AG04450 (cell line): Measurements from ENCODE around the gene PLOD2. TPM values are rescaled to one million over a fixed set of nuclear protein-coding genes. Genes with fewer than 3 reads are reported as not detected.

Source experiments
- CTCF ChIA-PET: fragments of 300-600, 350-600 bp; formaldehyde crosslinking; extraction: SDS; loops from one replicate; lab custom pipeline; 2022; ENCODE audit warnings: antibody characterized with exemption, inconsistent platforms; lab: Charles Lee
- POLR2A ChIA-PET: fragments of 350-600 bp; formaldehyde crosslinking; extraction: SDS; loops from one replicate; lab custom pipeline; 2021; ENCODE audit warnings: antibody characterized with exemption, inconsistent platforms; lab: Yijun Ruan, JAX
- DNase-seq: peaks from one replicate; pipeline ENCODE4 v3.0.0-alpha.2; 2011; ENCODE audit warnings: low read depth, low spot score
- H3K27ac ChIP-seq: one replicate; pipeline ENCODE4 v1.5.1; 2012; ENCODE audit warnings: low read depth, low read length, control low read depth
- H3K27me3 ChIP-seq: one replicate; pipeline ENCODE4 v1.6.0; 2012; ENCODE audit warnings: low read length; ENCODE audit not compliant: control insufficient read depth, insufficient read depth
- H3K4me3 ChIP-seq: 2 replicates; pipeline ENCODE4 v1.5.1; 2011; ENCODE audit warnings: mild to moderate bottlenecking, low read depth, low read length, control low read depth
- H3K9me3 ChIP-seq: 2 replicates; pipeline ENCODE4 v1.5.1; 2012; ENCODE audit warnings: low read length; ENCODE audit not compliant: control insufficient read depth, insufficient read depth
- CTCF ChIP-seq: IDR thresholded peaks from 2 replicates; pipeline ENCODE4 v1.5.1; 2011; ENCODE audit warnings: low read depth, low read length, control low read depth, inconsistent platforms
- polyA plus RNA-seq: library from polyadenylated mRNA; depleted of rRNA; stranded (reverse); fragments of >200 nt; gene quantifications from 2 replicates; pipeline ENCODE4 v1.2.3, GENCODE V29; 2011

The PLOD2 gene
- polyA plus RNA-seq, 1 experiment, result 88.9 TPM

- DNase-seq, result peak; percentile 10
- no peaks in the 10 kb centered on the region for H3K9me3 ChIP-seq
- TF ChIP-seq CTCF, result peak; percentile 80
- ChIA-PET CTCF (interaction anchor here (0.5 to 5.1 kb wide), 84 partner anchors 8 to 871 kb away, joined by 3 to 270 read pairs (median 4); partner anchors contain the start of genes PLOD2, PLSCR1 and PLSCR4), POLR2A (interaction anchor here (2.1 kb wide), 1 partner anchor 137 kb away, joined by 9 read pairs; no protein-coding TSS in a partner anchor)
- H3K4me3 ChIP-seq, result no peak overlapping the region
- H3K27me3 ChIP-seq, result no peaks in the 10 kb centered on the region
- H3K27ac ChIP-seq, result no peak overlapping the region
These were observed 28.7 kb upstream of the PLOD2 start for GRCh38 chr3:146189519-146190173.

- TF ChIP-seq CTCF, result peak; percentile 72
- no peak overlapping the region for H3K27ac ChIP-seq
- no peaks in the 10 kb centered on the region for H3K9me3 ChIP-seq
- CTCF ChIA-PET, result interaction anchor here (0.9 to 5.1 kb wide), 34 partner anchors 10 to 457 kb away, joined by 3 to 270 read pairs (median 10); partner anchors contain the start of gene PLOD2
- POLR2A ChIA-PET, result no interaction called here
- no peaks in the 10 kb centered on the region for H3K27me3 ChIP-seq
- DNase-seq, result no peak
- no peak overlapping the region for H3K4me3 ChIP-seq
These were observed 26.5 kb upstream of the PLOD2 start for GRCh38 chr3:146187334-146187950.

GRCh38 chr3:146184241-146185015 is 23.4 kb upstream of the PLOD2 start:
- Histone ChIP-seq H3K27me3 (no peaks in the 10 kb centered on the region), H3K9me3 (no peaks in the 10 kb centered on the region), H3K27ac (no peak overlapping the region), H3K4me3 (no peak overlapping the region)
- ChIA-PET CTCF (interaction anchor here (0.9 to 1.9 kb wide), 4 partner anchors 11 to 408 kb away, joined by 3 to 25 read pairs (median 6); no protein-coding TSS in a partner anchor), POLR2A (no interaction called here)
- TF ChIP-seq CTCF, result no peak
- no peak for DNase-seq

GRCh38 chr3:146181216-146181615 is 20.2 kb upstream of the PLOD2 start:
- CTCF ChIA-PET, result interaction anchor here (1.9 kb wide), 1 partner anchor 8 kb away, joined by 12 read pairs; no protein-coding TSS in a partner anchor
- no peak for DNase-seq
- Histone ChIP-seq H3K9me3 (no peaks in the 10 kb centered on the region), H3K4me3 (no peak overlapping the region), H3K27me3 (no peaks in the 10 kb centered on the region), H3K27ac (no peak overlapping the region)
- no peak for TF ChIP-seq CTCF
- POLR2A ChIA-PET, result no interaction called here
